Ishikawa (cell line): ENCODE data around the gene HOXC10.

Experiments
- CEBPB ChIP-seq: IDR thresholded peaks from 2 replicates; pipeline ENCODE4 v1.6.1; 2012
- CREB1 ChIP-seq: IDR thresholded peaks from 2 replicates; pipeline ENCODE4 v1.6.1; 2012; ENCODE audit warnings: low read depth
- EGR1 ChIP-seq: IDR thresholded peaks from 2 replicates; pipeline ENCODE4 v1.6.1; 2012
- EP300 ChIP-seq: IDR thresholded peaks from 2 replicates; pipeline ENCODE4 v1.6.1; 2012; ENCODE audit warnings: borderline replicate concordance
- MAX ChIP-seq: IDR thresholded peaks from 2 replicates; pipeline ENCODE4 v1.6.1; 2012
- RAD21 ChIP-seq: IDR thresholded peaks from 2 replicates; pipeline ENCODE4 v1.6.1; 2012; ENCODE audit warnings: low read depth
- TAF1 ChIP-seq: IDR thresholded peaks from 2 replicates; pipeline ENCODE4 v1.6.1; 2012; ENCODE audit warnings: low read depth, mild to moderate bottlenecking
- TF ChIP-seq, protein P1 (sequence below): IDR thresholded peaks from 2 replicates; pipeline ENCODE4 v1.6.1; 2012; ENCODE audit warnings: low read depth, mild to moderate bottlenecking

DNA sequence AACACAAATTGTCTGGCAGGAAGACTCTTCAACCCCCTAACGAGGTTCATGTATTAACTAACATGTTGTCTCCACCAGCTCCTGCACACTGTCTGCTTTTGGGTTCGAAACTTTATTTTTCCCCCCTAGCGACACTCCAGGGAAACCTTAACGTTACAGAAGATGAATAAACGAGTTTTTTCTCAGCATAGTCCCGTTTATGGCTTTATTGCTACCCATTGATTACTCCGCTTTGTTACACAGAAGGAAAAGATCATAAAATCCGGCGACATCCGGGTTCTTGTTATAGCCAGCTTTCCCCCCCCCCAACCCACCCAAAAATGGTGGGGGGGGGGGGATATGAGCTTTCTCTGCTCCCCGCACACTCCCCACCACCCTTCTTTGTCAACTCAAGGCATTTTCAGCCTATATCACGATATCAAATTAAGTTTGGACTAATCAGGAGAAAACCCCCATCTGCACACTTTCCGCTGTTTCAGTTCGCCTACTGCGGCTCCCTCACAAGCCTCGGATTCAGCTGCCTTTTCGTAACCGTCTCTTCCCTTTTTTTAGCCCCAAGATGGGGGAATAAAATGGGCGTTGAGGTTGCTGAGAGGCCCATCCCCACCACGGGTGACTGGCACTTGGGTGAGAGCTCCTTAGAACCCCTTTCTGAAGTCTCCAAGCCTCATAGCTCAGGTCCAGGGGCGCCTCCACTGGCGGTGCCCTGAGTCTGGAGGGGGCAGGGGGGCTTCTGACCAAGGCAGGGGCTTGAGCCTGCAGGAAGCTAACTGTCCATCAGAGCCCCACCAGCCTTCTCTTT lies 41.9 kb downstream of the HOXC10 start:
- TF ChIP-seq, protein P1, sequence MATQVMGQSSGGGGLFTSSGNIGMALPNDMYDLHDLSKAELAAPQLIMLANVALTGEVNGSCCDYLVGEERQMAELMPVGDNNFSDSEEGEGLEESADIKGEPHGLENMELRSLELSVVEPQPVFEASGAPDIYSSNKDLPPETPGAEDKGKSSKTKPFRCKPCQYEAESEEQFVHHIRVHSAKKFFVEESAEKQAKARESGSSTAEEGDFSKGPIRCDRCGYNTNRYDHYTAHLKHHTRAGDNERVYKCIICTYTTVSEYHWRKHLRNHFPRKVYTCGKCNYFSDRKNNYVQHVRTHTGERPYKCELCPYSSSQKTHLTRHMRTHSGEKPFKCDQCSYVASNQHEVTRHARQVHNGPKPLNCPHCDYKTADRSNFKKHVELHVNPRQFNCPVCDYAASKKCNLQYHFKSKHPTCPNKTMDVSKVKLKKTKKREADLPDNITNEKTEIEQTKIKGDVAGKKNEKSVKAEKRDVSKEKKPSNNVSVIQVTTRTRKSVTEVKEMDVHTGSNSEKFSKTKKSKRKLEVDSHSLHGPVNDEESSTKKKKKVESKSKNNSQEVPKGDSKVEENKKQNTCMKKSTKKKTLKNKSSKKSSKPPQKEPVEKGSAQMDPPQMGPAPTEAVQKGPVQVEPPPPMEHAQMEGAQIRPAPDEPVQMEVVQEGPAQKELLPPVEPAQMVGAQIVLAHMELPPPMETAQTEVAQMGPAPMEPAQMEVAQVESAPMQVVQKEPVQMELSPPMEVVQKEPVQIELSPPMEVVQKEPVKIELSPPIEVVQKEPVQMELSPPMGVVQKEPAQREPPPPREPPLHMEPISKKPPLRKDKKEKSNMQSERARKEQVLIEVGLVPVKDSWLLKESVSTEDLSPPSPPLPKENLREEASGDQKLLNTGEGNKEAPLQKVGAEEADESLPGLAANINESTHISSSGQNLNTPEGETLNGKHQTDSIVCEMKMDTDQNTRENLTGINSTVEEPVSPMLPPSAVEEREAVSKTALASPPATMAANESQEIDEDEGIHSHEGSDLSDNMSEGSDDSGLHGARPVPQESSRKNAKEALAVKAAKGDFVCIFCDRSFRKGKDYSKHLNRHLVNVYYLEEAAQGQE, result no peak
- TF ChIP-seq TAF1 (no peak), RAD21 (no peak), EP300 (no peak), EGR1 (no peak), CREB1 (no peak), CEBPB (no peak), MAX (no peak)
